Kidney (tissue), 14 donors: ENCODE results near the gene PLCH2. TPM values are rescaled to one million over a fixed set of nuclear protein-coding genes. Genes with fewer than 3 reads are reported as not detected.

Experiments used
- DNase-seq, 5 donors: peaks; one replicate each; pipeline ENCODE4 v3.0.0-alpha.2; 2013 to 2020
- FAIRE-seq: peaks from 2 replicates; lab custom pipeline; 2012; peaks lifted over from hg19 to GRCh38; lab: Jason Lieb, UNC
- H3K27ac ChIP-seq, 2 donors: one replicate each; pipeline ENCODE4 v1.7.0; 2013; ENCODE audit warnings: low read depth in 2 of 2, low read length in 2 of 2, inconsistent platforms in 1 of 2
- H3K27me3 ChIP-seq: one replicate; pipeline ENCODE4 v1.7.1; 2013; ENCODE audit warnings: low read length, inconsistent platforms; ENCODE audit not compliant: control insufficient read depth, insufficient read depth
- H3K36me3 ChIP-seq, 3 donors: one replicate each; pipeline versions ENCODE4 v1.7.0 to v1.7.1; 2013; ENCODE audit warnings: low read length in 3 of 3, control low read depth in 1 of 3, inconsistent platforms in 1 of 3; ENCODE audit not compliant: insufficient read depth in 3 of 3, control insufficient read depth in 2 of 3
- H3K4me1 ChIP-seq, 3 donors: one replicate each; pipeline versions ENCODE4 v1.7.0 to v1.7.1; 2013; ENCODE audit warnings: low read length in 3 of 3, inconsistent platforms in 1 of 3, low read depth in 1 of 3; ENCODE audit not compliant: control insufficient read depth in 2 of 3, insufficient read depth in 2 of 3
- H3K4me3 ChIP-seq, 3 donors: one replicate each; pipeline versions ENCODE4 v1.7.0 to v1.8.1; 2013; ENCODE audit warnings: low read length in 3 of 3, control low read depth in 1 of 3, inconsistent platforms in 1 of 3
- H3K9ac ChIP-seq, 3 donors: one replicate each; pipeline versions ENCODE4 v1.7.0 to v1.7.1; 2013; ENCODE audit warnings: low read length in 3 of 3, control low read depth in 1 of 3, inconsistent platforms in 1 of 3
- H3K9me3 ChIP-seq, 3 donors: one replicate each; pipeline versions ENCODE4 v1.7.0 to v1.7.1; 2013; ENCODE audit warnings: low read length in 3 of 3, control low read depth in 1 of 3, inconsistent platforms in 1 of 3; ENCODE audit not compliant: control insufficient read depth in 2 of 3, insufficient read depth in 1 of 3
- intact Hi-C: fragments of 100-400 bp; cut with DNase I; formaldehyde crosslinking; loops from one replicate; pipeline ENCODE4 v1.11.1; 2022
- polyA plus RNA-seq: library from polyadenylated mRNA; stranded (reverse); fragments of 350-450 nt; fragmentation: Illumina TruSeq; extraction: RNeasy Lipid Tissue Mini Kit (QIAGEN cat#74804); gene quantifications from one replicate; pipeline ENCODE4 v1.2.3, GENCODE V29; 2014; ENCODE audit warnings: low read depth, low replicate concordance; ENCODE audit not compliant: insufficient read depth
- total RNA-seq: library from RNA; stranded (reverse); fragmentation: NEBNext Ultra II Directional; extraction: Animal tissue kit (Norgen Biotek cat#: 25700); gene quantifications from one replicate; pipeline ENCODE4 v1.2.1, GENCODE V29; 2021
- TF ChIP-seq, protein P1 (sequence below): IDR thresholded peaks from 3 replicates; pipeline ENCODE4 v1.5.1; 2012; ENCODE audit warnings: mild to moderate bottlenecking, moderate library complexity, borderline replicate concordance; ENCODE audit not compliant: insufficient read depth; ENCODE audit errors: extremely low read depth
- donor health status: control.
- donor health status: control.
- donor health status: control.
- donor health status: control.
- donor health status: control.
- donor health status: DM: yes; HTN: yes; CAD: no.
- donor health status: Normal renal cell carcinoma (clear cell type).

The PLCH2 gene
- total and polyA plus RNA-seq, 2 donors from 2014 or later: 7.4 to 8.7 TPM

DNA sequence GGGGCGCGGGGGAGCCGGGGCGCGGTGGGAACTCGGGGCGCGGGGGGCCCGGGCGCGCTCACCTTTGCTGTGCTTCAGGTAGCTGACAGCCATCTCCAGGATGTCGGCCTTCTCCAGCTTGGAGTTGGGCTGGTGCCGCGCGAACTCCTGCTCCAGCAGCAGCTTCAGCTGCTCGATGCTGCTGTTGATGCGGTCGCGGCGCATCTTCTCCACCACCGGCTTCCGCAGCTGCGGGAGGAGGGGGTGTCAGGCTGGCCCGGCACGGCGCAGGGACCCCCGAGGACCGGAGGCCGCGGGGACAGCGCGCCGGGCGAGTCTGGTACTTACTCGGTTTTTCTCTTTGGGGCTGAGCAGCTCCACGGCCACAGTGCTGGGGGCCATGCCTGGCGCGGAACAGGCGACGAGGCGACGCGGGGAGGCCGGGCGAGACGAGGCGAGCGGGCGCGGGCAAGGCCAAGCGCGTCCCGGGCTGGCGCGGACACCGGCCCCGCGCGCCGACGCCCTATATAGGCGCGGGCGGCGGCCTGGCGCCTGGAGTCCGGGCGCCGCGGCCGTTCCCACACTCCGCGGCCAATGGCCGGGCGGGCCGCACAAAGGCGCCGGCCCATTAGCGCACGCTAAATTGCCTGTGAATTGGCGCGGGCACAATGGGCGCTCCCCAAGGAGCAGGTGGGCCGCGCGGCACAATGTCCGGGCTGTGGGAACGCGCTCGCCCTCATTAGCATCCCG lies 53.9 kb downstream of the PLCH2 start, which contains the start of gene HES5:
Gene HES5 (minus strand): TSS at position 480 of the 729 bp plus-strand sequence. CDS start 99 bp downstream, at position 381.
- H3K9ac ChIP-seq: no peak within 1 kb of the TSS
- H3K9me3 ChIP-seq: no peaks in the 10 kb centered on the region
- H3K36me3 ChIP-seq: no peaks in the 10 kb centered on the region
- peaks cover 0 to 20% (median 6%) of the 10 kb centered on the region in 3 donors for H3K4me1 ChIP-seq
- no peak for FAIRE-seq
- H3K4me3 ChIP-seq: no peak within 1 kb of the TSS
- intact Hi-C loops: no loop called here
- TF ChIP-seq, protein P1, sequence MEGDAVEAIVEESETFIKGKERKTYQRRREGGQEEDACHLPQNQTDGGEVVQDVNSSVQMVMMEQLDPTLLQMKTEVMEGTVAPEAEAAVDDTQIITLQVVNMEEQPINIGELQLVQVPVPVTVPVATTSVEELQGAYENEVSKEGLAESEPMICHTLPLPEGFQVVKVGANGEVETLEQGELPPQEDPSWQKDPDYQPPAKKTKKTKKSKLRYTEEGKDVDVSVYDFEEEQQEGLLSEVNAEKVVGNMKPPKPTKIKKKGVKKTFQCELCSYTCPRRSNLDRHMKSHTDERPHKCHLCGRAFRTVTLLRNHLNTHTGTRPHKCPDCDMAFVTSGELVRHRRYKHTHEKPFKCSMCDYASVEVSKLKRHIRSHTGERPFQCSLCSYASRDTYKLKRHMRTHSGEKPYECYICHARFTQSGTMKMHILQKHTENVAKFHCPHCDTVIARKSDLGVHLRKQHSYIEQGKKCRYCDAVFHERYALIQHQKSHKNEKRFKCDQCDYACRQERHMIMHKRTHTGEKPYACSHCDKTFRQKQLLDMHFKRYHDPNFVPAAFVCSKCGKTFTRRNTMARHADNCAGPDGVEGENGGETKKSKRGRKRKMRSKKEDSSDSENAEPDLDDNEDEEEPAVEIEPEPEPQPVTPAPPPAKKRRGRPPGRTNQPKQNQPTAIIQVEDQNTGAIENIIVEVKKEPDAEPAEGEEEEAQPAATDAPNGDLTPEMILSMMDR: no peak
- H3K27me3 ChIP-seq: peaks cover 10% of the 10 kb centered on the region
- H3K27ac ChIP-seq: no peak within 1 kb of the TSS
- DNase-seq: no peak

DNA sequence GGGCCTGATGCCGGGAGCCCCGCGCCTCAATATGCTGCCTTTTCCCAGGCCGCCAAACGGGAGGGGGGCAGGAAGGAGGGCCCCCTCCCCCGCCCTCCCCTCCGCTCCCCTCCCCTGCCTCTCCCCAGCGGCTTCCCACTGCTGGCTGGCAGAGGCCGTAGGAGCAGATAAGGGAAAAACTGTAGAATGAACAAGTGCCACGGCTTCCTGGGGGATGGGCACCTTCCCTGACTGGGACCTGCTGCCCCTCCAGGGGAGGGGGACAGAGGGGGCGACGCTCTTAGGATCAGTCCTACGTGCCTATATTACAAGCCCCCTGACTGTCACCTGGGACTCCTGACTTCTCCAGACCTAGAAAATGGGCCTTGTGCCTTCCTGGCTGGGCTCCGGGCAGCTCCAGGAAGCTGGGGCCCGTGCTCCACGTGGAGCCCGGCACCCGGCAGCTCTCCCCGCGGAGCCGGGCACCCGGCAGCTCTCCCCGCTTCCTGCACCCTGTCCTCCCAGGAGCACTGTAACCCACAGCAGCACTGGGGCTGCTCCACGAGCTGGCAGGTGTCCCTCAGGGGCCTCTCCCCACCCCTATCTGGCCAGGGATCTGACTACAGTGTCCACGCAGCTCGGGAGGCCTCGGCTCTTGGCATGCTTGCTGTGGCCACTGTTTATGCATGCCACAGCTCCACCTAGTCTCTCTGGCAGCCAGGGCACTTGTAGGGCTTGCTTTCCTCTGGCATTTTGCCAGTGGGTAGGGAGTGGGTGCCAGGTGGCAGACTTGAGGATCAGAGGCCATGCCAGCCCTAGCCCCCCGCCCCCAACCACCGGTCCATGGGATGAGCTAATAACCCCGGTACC lies 54.6 kb downstream of the PLCH2 start:
- DNase-seq: no peak
- Histone ChIP-seq H3K4me1 (peaks cover 0 to 13% (median 4%) of the 10 kb centered on the region in 3 donors), H3K27me3 (peaks cover 10% of the 10 kb centered on the region), H3K9ac (no peak overlapping the region), H3K9me3 (no peaks in the 10 kb centered on the region), H3K27ac (no peak overlapping the region), H3K36me3 (no peaks in the 10 kb centered on the region), H3K4me3 (no peak overlapping the region)
- TF ChIP-seq, protein P1: no peak
- no peak for FAIRE-seq
- intact Hi-C loops: no loop called here

DNA sequence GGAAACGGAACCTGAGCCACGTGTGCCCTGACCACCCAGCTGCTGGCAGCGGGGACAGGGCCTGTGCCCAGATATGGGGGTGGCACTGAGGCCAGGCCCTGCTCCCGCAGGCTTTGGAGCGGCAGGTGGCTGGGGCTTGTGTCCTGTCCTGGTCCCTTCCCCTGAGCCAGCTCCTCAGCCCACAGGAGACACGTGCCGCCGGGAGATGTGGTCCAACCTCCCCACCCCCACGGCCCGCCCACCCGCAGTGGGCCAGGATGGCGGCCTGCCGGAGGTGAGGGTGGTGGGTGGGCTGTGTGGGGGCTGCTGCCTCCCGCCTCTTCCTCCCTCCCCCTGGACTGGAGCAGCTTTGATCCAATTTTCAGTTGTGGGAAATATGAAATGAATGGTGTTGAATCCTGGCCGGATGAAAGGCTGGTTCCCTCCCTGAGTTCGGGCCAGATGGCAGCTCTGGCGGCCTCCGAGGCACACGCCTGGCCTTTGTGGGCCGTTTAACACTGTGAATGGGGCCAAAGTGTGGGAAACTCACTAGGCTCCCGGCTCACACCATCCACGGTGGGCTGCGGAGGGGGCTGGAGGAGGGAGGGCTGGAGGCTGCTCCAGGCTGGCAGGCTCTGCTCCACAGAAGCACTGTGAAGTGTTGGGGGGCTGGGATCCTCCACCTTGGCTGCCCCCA lies 56.5 kb downstream of the PLCH2 start:
- no peaks in the 10 kb centered on the region for H3K36me3 ChIP-seq
- H3K27ac ChIP-seq: no peak overlapping the region
- TF ChIP-seq, protein P1: no peak
- H3K9ac ChIP-seq: no peak overlapping the region
- H3K4me3 ChIP-seq: no peak overlapping the region
- FAIRE-seq (no peak), DNase-seq (no peak)
- intact Hi-C loops: no loop called here
- H3K9me3 ChIP-seq: no peaks in the 10 kb centered on the region
- H3K4me1 ChIP-seq: peaks cover 0 to 10% (median 4%) of the 10 kb centered on the region in 3 donors
- peaks cover 10% of the 10 kb centered on the region for H3K27me3 ChIP-seq
